GM19455 (cell line): ENCODE data around the gene ZMIZ1.

ENCODE experiments used
- ATAC-seq: cut with Tn5 transposase; IDR thresholded peaks from one replicate; pipeline ENCODE4 v1.9.1; 2021; ENCODE audit not compliant: unreplicated experiment

The ZMIZ1 gene

DNA sequence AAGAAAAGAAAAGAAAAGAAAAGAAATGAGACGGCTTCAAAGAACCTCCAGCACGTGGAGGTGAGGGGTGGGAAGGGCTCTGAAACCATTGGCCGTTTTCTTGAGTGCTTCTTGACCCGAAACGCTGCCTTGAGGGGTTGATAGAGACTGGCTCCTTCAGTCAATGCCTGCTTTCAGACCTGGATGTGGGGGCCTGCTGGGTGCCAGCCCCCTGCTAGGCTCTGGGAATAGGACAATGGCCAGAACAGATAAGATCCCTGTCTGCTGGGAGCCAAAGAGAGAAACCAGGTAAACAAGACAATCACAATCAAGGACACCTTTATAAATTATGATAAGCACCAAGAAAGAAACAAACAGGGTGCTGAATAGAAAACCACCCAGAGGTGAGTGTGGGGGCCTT is 27.7 kb downstream of the ZMIZ1 start:
- no peak for ATAC-seq

DNA sequence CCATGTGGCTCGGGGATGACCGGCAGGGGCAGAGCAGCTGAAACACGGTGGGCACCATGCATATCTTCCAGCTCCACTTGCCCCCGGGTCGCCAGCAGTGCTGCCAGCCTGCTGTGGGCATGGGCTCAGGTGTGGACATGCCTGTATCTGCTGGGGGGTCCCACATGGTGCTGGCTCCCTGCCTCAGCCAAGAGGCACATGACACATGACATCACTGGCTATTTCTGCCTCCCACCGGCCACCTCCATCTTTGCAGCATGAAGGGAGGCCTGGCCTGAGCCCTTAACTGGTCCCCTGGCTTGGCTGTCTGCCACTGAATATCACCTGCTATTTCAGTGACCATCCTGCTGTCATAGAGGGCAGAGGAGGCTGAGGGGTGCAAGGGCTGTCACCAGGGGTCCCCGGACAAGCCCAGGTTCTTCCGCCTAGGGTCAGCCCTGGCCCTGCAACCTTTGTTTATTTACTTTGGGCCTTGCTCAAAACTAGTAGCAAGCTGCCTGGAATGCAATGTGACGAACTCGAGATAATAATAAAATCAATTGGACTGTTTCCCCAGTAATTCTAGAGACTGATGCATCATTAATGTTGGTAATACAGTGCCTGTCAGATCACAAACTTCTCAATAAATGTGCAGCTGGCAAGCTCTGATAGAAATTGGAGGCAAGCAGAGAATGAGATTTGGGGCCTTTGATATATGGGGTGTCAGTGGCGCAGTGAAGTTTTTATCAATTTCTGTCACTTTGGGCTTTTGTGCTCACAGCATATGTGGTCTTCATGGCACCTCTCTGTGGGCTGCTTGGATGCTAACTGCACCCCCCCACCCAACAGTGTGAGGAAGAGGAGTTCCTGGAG is 28.5 kb downstream of the ZMIZ1 start:
- no peak for ATAC-seq

DNA sequence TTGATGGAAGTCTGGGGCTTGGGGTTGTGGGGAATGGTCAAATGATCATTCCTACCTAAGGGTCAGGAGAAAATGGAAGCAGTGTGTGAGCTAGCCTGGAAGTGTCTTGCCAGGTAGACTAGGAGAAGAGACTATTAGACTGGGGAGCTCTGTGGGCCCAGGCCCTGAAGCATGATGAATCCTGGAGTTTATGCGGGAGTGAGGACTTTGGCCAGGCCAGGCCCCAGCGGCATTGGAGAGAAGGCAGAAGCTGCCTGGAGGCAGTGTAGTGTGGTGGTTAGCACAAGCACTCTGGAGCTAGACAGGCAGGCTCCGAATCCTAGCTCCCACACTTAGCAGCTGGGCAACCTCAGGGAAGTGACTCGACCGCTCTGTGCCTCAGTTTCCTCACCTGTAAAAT is 29.3 kb downstream of the ZMIZ1 start:
- no peak for ATAC-seq

DNA sequence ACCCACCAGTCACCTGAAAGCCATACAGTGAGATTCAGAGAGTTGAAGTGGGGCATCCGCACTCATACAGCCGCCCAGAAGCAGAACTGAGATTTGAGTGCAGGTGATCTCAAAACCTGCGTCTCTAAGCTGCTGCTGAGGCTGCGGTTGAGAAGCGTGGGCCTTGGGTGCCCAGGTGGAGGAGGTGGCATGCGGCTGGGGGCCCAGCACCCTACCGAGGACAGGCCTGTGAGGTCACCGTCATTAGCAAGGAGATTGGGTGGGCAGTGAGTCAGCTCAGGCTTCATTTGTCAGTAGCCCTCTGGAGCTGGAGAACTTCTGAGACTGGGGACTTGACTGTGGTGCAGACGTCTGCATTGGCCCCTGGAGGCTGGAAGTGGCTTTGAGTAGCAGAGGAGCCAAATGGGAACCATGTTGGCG is 29.8 kb downstream of the ZMIZ1 start:
- ATAC-seq, result peak; percentile 76

DNA sequence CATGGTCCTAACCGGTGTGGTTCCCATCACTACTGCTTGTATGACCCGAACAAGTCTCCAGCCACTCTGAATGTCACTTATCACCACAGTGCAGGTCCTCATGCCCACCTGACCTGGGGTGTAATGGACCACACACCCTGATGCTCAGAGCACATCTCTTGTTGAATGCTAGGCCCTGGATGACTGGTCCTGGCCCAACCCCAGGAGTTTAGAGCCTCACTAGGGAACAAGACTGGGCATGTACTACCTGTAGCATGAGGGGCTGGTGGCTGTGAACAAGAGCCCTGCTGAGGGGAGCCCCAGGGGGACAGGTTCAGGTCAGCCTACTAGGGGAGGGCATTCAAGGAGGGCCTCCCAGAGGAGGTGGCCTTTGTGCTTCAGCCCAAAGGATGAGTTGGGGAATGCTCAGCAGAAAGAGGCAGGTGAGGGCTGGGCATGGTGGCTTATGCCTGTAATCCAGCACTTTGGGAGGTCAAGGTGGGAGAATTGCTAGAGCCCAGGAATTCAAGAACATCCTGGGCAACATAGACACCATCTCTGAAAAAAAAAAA is 31.2 kb downstream of the ZMIZ1 start:
- ATAC-seq, result no peak

DNA sequence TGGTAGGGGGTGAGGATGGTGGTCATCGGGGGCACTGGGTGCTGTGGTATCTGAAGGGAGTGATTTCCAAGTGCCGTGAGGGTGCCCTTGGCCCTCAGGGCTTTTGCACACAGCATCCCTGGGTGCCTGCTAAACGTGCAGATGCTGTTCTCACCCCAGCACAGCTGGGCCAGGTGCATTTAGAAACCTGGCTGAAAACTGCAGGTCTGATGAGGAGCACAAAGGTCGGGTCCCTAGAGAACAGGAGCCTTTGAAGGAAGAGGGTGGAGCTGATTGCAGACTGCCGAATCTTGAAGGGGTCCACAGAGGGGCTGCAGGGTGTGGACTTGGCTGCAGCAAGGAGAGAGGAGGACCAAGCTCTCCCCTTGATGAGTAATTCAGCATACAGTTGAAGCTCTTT is 32.0 kb downstream of the ZMIZ1 start:
- no peak for ATAC-seq

DNA sequence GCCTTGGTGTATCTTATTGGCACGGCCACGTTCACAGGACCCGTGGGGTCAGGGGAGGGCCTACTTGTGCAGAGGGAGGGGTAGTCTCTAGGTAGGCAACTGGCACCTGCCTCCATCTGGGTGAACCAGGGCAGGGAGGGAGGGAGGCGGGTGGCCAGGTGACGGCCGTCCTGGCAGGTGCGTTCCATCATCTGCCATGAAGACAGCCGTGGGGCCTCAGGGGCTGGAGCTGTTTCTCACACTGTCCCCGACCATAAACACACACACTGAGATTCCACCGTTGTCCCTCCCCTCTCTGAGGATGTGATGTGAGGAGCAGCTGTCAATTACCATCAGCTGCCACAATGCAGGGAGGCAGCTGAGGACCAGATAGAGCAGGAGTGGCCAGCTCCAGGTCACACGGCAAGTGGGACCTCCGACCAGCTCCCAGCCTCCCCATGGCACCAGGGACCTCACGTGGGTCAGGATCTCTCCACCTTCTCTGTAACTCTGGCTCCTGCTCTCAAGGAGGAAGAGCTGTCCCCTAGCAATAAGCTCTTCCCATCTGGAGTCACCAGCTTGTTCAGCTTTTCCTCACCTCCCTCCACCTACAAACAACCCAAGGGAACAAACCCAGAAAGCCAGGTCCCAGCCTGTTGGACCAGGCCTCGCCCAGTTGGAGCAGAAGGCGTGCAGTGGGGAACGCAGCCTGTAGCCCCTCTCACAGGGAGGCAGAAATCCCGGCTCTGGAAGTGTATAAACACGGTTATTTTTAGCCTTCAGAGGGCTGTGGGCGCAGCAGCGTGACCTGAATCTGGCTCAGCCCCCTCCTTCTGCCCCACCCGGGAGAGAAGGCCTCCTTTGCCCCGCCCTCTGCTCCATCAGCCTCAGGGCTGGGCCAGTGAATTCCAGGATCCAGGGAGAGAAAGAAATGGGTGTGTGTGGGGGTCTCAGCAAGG is 33.1 kb downstream of the ZMIZ1 start:
- no peak for ATAC-seq

DNA sequence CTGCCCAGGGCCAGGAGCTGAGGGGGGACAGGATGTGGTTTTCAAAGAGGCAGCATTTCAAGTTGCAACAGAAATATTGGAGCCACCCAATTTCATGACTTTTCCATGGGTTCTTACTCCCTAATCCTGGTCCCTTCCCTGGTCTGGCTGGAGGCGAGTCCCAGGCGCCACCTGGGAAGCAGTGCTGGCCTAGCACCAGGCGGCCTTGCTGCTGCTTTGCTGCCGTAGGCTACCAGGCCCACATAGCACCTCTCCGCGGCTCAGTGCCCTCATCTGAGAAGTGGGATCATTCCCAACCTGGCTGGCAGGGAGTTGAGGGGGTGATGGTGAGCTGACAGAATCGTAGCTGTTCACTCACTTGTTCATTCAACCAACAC is 33.7 kb downstream of the ZMIZ1 start:
- no peak for ATAC-seq

DNA sequence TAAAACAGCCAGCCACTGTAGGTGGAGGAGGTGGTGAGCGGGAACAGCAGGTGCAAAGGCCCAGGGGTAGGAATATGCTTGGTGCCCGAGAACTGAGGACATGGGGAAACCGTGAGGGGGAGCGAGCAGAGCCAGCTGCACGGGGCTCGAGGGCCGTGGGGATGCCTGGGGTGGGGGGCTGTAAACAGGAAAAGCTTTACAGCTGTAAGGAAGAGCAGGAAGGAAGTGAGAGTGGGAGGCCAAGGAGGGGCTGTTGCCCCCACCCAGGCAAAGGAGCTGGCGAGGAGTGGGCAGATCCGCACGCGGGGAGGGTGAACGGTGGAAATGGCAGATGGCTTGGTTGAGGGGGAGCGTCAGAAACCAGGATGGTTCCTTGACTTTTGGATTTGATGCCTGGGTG is 34.4 kb downstream of the ZMIZ1 start:
- no peak for ATAC-seq

DNA sequence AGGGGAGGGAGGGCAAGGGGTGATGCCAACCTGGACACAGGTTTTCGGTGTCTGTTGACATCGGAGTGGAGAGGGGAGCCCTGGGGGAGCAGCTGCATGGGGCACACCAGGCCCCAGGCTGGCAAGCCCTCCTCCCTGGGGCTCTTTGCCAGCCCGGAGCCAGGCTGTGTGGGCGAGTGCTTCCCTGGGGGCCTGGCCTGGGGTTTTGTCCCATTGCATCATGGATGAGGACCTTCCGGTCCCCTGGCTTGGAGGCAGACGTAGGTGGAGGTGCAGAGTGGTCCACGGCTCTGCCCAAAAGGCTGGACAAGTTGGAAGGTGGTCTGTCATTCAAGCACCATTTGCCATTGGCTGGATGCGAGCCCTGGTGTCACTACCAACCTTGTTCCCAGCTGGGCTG is 34.8 kb downstream of the ZMIZ1 start:
- ATAC-seq, result no peak

DNA sequence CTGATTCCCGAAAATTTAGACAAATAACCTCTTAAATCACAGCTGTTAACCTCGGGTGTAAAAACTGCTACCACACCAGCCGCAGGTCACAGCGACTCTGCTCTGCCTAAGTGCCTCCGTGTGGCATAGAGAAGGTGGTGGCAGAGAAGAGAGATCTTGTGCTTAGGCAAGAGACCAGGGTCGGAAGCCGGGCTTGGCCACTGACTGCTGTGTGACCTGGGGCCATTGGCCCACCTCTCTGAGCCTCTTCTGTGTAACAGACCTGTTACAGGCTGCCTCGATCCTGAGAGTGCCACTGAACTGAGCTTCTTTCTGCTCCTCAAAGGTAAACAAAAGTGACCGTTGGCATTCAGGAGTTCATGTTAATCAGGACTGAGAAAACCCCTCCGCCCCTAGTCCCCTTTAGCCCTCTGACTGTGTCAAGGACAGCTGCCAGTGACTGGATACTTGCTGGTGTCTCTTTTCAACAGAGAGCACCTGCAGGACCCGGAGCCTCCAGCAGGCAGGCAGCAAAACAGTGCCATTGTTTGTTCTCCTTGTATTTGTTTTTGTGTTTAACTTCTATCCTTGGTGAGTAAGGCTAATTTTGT is 36.5 kb downstream of the ZMIZ1 start:
- no peak for ATAC-seq

DNA sequence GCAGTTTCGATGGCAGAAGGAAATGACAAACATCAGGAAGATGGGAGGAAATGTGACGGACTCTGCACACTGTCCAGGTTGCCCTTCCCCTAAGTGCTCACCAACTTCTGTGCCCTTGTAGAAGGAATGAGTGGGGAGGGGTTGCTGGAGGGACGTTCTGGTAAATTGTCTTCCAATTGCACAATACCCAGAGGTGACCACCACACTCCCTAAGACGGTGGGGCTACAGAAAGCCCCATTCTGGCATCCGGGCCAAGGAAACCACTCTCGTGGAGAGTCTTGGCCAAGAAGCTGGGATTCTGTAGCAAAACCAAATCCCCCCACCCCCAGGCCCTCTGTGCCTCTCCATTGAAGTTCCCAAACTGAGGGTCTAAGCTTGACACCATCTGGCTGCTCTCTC is 37.1 kb downstream of the ZMIZ1 start:
- ATAC-seq, result no peak

DNA sequence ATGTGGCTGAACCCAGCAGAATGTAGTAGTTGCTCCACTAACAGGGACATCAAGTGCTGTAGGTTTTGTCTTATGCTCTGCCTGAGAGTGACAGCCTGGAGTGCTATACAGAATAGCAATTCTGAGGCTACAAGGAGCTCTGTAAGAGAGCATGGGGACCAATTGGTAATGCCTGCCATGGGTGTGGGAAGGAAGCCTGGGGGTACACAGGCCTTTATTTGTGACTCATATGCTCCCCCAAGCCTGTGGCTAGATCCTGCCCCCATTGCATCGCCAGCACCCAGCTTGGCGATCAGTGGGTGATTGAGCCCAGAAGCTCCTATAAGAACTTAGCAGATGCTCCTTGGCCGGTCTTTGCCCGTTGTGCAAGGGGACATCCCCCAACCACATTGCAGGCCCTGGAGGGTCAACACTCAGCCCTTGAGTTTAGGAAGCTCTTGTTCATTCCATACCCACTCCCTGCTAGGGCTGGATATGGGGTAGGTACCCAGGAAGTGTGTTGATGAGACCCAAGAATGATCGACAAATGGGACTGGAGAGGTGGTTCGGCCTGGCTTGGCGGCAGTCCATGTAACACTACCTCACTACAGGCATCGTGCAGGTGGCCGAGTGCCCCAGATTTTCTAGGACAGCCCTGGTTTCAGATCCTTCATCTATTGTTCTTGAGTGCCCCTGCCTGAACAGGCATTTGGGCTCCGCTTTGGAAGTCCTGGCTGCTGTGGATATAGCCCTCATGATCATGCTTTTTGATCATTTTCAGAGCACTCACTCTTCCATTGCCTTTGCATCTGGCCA is 37.7 kb downstream of the ZMIZ1 start:
- ATAC-seq, result no peak

DNA sequence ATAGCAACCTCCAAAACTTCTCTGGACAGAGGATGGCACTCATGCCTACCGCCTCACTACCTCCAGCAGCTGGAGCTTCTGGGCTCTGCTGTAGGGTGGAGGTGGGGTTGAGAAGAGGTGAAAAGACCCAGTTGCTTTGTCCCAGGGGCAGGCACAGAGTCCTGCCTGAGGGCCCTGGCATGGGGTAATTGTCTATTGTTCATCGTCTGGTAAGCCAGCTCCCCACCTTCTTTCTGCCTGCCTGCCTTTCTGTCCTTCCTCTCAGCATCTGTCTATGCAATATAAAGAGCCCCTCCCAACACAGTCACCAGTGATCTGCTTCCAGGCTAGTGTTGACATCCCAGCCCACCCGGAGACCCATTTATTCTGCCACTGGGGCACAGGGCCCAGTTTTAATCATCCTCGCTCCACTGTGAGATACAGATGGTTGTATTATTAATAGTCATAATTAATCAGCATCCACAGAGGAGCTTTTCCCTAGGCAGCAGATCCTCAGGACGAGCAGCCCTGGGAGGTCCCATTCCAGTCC is 39.0 kb downstream of the ZMIZ1 start:
- no peak for ATAC-seq

DNA sequence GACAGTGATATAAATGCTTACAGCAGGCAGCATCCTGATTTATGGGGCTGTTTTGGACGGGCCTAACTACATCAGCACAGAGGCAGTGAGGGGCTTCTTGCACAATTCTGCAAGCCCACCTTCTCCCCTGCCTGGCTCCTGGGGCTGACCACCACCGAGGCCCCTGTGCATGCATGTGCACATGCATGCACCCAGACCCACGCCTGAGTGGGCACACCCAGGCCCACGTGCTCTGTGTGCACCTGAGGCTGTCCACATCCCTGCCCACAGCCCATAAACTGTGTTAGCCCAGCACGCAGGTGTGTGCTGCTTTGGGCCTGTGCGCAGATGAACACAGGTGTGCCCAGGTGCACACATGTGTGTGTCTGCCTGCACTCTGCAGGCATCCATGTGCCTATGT is 40.0 kb downstream of the ZMIZ1 start:
- no peak for ATAC-seq

DNA sequence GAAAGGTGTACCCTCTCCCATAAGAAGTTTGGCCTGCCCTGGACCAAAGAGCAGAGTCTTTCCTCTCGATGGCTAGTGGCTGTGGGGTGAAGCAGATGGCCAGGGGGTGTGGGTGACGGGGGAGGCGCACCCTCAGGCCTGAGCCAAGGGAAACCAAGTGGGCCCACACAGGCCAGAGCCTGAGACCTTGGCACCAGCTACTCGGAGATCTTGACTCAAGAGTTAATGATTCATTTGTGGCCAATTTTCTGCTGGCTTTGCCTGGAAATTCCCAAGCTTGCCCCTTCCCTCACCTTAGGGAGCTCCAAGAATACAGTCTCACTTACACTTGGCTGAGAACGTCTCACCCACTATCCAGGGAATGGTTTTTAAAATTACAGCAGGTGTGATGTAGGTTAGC is 42.7 kb downstream of the ZMIZ1 start:
- ATAC-seq, result no peak

DNA sequence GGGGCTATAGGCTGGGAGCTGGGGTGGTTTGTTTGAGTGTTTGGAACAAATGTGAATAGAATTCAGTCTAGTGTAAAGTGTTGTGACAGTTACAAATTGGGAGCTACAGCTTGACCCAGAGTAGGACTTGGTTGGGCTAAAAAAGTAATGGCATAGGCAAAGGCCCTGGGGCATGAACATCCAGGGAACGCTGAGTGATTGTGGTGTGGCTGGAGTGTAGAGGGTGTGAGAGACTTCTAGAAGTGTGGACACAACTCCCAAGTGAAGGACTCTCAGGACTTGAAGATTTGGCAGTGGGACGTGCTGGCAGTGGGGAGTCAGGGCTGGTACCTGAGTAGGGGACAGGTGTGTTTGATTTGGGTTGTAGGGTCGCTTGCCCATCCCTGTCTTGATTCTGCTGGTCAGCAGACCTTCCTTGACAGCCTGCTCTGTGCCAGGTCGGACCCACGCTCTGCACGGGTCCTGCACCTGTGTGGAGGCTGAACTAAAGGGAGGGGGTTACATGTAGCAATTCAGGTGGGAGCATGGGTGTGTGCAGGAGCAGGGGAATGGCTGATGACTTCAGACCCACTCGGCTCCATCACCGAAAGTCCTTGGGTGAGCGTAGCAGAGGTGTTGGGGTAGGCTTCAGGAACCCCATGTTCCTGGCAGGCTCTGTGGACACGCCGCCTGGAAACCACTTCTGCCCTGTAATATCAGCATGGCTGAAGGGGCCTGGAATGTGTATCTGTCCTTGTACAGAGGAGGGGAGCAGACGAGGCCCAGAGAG is 43.3 kb downstream of the ZMIZ1 start:
- ATAC-seq, result no peak

DNA sequence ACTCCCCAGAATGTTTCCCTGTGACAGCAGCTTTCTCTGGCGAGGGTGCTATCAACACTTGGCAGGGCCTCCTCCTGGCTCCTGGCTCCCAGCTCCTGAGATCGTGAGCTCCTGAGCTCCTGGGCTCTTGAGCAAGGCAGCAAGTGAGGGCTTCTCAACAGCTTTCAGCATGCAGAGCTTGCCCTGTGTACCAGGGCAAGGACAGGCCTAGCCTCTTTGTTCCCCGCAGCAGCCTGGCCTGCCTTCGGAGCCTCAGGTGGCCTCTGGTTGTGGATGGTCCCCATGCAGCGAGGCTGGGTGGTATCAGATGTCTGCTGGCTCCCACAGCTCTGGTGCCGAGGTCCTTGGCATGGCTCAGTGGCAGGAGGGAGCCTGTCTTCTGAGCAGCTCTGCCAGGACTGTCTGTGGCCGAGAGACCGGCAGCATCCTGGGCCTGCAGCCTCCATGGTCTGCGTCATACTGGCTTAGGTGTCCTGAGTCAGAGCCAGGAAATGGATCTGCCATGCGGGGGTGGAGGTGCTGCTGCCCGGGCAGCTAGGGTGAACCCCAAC is 44.2 kb downstream of the ZMIZ1 start:
- no peak for ATAC-seq

DNA sequence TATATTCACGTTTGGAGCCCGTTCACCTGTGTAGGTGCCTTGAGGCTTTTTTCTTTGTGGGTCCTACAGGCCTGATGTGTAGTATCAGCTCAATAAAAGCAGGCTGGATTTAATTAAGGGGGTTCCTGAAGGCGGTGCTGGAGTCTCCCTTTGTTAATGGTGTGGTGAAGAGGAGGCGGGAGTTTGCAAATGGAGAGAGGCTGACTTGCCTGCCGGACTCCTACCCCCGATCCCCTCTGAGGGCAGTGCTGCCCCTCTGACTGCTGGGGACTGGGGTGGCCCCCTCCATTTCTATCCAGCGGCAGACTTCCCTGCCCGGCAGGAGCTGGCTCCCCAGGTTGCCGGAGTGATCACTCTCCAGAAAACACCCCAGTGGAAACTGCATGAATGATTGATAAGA is 45.1 kb downstream of the ZMIZ1 start:
- no peak for ATAC-seq
